Measurements from ENCODE around the gene NDUFA7.
A peak's percentile ranks its signal among the peaks of the same experiment; 100 is the strongest.
"Not testable (repeated sequence)": the region's sequence is repeated elsewhere in the genome, so short reads cannot be mapped to it uniquely, and the experiment has no call there.

Gene NDUFA7

DNA sequence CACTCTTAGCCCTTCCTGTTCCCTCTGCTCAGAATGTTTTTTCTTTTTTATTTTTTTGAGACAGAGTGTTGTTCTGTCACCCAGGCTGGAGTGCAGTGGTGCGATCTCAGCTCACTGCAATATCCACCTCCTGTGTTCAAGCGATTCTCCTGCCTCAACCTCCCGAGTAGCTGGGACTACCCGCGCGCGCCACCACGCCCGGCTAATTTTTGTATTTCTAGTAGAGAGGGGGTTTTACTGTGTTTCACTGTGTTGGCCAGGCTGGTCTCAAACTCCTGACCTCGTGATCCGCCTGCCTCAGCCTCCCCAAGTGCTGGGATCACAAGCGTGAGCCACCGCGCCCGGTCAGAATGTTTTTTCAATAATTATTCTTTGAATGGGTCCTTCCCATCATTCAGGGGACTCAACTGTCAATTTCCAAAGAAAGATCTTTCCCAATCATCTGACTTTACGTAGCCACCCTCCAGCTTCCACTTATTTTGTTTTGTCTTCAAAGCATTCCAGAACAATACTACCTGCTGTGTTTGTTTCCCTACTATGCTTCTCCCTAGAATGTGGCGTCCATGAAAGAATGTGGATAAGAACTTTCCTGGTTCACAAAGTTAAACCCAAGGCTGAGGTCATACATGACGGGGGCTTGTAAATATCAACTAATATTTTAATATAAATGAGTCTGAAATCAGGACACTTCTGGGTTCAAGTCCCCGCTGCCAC is 1.2 kb downstream of the NDUFA7 start:
- DNase-seq (ENCODE audit: low spot score), result no peak

DNA sequence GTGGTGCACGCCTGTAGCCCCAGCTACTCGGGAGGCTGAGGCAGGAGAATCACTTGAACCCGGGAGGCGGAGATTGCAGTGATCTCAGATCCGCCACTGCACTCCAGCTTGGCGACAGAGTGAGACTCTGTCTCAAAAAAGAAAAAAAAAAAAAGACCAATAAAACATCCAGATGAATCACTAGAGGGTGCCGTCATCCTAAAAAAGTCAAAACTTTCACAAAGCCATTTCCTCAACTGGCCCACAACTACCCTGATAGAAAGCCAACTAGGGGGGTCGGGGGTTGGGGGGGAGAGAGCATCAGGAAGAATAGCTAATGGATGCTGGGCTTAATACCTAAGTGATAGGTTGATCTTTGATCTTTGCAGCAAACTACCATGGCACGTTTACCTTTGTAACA is 2.3 kb downstream of the NDUFA7 start:
- DNase-seq (ENCODE audit: low spot score), result not testable (repeated sequence)

DNA sequence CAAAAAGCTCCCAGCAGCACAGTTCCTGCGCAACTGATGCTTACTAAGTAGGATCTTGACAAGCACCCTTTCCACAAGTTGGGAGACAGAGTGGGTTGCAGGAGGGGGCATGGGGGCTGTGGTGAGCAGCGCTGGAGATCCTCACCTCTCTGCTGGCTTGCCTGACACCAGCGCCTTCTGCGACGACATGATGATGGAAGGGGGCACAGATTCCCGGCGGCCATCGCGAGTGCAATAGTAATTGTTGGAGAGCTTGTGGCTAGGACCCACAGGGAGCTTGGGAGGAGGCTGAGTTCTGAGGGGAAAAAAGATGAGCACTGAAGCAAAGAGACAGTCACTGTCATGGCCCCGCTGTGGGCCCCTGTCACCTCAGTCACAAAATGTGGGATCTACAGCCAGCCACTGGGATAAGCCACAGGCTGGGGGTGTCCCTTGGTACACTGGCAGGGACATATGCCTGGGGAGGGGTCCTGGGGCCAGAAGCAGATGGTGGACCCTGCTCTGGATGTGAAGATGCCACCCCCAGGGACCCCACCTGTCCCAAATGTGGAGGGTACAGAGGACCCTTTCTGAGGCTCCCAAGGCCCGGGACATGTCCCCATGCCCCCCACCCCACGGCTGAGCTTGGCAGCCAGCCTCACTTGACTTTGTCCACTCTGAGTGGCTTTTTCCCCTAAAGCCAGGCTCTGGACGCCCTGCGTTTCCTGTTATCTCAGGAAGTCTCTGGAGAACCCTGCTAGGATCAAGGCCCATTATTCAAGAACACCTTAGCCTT is 4.6 kb downstream of the NDUFA7 start:
- no peak for DNase-seq (ENCODE audit: low spot score)

DNA sequence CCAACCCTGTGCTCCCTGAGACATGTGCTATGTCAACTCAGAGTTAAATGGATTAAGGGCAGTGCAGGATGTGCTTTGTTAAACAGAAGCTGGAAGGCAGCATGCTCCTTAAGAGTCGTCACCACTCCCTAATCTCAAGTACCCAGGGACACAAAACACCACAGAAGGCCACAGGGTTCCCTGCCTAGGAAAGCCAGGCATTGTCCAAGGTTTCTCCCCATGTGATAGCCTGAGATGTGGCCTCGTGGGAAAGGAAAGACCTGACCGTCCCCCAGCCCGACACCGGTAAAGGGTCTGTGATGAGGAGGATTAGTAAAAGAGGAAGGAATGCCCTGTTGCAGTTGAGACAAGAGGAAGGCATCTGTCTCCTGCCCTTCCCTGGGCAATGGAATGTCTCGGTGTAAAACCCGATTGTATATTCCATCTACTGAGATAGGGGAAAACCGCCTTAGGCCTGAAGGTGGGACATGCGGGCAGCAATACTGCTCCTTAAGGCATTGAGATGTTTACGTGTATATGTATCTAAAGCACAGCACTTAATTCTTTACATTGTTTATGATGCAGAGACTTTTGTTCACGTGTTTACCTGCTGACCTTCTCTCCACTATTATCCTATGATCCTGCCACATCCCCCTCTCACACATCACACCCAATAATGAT is 6.1 kb downstream of the NDUFA7 start:
- not testable (repeated sequence) for DNase-seq (ENCODE audit: low spot score)

DNA sequence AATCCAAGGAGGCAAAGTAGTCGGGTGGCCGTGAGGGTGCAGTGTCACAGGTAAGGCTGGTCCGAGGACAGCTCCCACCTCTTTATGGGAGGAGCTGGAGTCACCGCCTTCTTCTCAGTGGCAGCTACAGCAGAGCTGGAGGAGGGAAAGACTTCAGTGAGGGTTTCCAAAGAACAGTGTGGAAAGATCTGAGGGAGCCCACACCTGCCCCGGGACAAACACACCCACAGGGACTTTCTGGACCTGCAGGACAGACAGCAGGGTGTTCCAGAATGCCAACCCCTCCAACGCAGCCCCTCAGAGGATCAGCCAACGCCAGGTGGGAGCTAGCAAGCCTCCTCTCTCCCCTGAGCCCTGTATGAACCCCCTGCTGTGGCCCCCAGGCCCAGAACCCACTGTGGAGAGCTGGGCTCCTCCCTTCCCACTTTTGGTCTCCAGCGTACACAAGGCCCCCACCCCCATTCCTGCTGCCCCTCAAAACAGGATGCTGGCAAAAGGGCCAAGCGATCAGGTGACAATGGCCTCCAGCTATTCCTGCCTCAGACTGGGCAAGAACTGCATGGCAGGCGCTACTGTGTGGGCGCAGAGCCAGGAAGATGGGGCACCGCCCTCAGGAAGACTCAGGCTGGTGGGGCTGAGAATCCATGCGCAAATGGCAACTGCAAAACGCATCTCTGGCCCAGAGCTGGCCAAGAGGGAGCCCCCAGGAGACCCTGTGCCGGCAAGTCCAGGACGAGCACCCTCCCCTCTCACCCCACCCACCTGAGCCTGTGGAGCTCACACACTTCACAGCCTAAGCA is 9.5 kb downstream of the NDUFA7 start:
- DNase-seq (ENCODE audit: low spot score), result no peak

DNA sequence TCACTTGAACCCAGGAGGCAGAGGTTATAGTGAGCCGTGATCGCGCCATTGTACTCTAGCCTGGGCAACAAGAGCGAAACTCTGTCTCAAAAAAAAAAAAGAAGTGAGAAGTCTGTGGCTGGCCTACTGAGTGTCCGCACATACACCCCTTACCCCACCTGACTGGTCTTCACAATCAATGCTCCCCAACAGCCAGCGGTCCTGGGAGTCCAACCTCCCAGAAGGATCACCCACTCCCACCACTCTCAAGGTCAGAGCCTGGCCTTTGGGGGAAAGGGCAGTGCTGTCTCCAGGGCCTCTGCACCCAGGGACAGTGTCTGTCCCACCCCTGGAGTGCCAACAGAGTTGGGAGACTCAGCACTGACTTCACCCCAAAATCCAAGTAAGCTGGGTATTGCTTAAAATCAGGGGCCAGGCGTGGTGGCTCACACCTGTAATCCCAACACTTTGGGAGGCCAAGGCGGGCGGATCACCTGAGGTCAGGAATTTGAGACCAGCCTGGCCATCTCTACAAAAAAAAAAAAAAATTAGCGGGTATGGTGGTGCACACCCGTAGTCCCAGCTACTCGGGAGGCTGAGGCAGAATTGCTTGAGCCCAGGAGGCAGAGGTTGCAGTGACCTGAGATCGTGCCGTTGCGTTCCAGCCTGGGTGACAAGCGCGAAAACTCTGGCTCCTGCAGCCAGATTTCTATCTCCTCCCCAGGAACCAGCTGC is 10.7 kb downstream of the NDUFA7 start:
- DNase-seq (ENCODE audit: low spot score), result no peak

DNA sequence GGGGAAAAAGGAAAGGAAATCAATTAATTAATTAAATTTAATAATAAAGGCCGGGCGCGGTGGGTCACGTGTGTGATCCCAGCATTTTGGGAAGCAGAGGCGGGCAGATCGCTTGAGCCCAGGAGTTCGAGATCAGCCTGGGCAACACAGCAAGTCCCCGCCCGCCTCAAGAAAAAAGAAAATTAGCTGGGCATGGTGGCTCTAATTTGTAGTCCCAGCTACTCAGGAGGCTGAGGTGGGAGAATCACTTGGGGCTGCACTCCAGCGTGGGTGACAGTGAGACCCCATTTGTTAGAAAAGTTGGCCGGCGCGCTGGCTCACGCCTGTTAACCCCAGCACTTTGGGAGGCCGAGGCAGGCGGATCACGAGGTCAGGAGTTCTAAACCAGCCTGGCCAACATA is 12.3 kb downstream of the NDUFA7 start:
- DNase-seq (ENCODE audit: low spot score), result no peak

DNA sequence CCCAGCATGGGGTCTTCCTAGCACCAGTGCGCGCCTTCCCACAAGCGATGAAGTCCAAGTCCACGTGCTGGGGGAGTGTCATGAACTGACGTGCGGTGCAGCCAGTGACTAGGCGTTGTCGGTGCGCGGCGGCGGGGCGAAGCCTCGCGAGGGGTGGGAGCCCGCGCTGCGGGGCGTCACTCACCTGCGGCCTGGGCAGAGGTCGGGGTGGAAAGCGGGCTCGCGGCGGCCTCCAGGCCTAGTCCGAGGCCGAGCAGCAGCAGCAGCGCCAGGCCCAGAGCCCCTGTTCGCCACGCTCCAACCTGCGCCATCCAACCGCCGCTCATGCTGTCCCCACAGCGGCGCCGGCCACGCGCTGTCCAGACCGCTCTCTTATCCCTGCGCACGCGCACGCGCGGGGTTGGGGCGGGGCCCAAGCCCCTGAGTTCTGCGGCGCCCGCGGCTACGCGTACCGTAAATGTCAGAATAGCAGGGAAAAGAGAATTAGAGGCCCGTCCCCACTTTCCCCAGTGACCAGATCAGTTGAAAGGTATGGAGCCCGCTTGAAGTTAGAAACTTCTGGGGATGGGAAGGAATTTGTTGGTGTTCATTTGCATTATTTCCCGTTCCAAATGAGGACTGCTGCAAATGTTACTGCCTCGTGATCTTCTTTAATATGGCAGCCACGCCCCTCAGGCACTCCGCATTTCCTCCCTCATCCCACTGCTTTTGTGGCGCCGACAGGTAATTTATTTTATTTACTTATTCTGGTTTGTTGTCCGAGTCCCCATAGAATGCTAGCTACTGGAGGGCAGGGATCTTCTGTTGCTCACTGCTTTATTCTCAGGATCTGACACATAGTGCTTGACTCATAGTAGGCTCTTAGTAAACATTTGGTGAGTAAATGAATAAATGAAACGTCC is 13.0 kb downstream of the NDUFA7 start, which contains the start of gene CD320:
Gene CD320, minus strand, starts transcription at position 394 of the 902 bp plus-strand sequence. Its CDS starts 68 bp downstream, at position 326.
- DNase-seq (ENCODE audit: low spot score), result peak; percentile 98

DNA sequence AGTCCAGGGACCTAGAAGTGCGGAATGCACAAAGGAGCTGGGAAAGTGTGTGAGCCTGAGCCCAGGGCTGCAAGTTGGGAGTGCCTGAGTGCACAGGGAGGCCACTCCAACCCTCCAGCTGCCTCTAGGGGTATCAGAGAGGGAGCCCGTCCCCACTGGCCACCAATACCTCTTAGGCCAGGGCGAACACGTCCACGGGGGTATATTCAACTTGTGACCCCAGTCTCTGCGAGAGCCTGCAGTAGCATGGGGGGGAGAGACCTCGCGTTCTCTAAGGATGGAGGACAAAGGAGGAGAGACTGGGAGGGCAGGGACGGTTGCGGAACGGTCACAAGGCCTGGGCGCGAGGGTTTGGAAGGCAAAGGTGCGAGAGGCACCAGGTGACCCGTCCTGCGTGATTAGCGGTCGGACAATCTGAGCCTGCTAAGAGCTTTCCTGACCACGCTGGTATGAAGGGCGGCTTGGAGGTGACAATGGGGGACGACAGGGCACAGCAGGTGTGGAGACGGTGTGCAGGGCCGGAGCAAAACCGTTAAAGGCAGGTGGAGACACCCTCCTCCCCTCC is 13.7 kb downstream of the NDUFA7 start:
- no peak for DNase-seq (ENCODE audit: low spot score)

DNA sequence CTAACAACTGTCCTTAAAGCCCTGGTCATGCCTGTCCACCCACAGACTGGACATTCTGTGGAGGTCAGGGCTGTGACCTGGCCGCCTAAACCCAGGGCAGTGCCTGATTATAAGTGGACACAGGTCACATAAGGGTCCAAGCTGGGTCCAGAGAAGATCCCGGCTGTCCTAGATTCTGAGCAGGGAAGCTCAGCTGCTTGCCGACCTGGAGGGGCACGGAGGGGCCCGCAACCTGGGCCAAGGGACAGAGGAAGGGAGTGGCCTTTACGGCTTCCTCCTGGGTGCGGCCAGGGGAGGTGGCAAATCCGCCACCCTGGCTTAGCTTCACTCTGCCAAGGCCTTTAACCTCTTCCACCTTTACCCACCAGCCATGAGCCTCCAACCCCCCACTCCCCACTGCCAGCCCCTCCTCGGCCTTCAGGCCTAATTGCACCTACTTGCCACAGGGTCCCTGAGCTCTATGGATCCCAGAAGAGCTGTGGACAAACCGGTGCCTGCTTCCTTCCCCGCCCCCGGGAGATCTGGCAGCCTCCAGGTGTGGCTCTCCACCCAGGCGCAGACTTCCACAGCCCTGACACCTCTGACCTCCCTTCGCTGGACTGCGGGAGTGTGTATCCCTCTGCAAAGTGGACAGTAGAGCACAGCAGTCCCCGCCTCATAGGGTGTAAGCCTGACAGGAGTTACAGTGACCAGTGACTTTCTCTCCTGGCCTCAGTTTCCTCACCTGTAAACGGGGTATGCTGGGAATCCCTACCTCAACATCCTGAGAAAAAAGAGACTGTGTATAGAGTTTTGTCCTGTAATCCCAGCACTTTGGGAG is 14.7 kb downstream of the NDUFA7 start:
- no peak for DNase-seq (ENCODE audit: low spot score)

DNA sequence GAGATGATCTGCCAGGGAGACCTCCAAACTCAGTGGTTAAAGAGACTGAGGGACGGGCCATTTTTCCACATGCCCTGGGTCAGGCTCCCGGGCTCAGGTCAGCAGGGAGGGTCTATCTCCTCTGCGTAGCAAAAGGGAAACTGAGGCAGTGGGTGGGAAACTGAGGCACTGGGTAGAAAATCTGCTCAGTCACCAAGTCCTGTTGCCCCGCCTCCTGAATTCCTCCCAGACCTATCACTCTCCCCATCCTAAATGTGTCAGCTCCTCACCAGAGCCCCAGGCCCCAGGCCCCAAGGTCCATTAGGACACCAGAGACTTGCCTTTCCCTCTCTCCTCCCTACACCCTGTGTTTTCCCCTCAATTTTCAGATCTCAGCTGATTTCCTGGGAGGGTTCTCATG is 15.4 kb downstream of the NDUFA7 start:
- DNase-seq (ENCODE audit: low spot score), result no peak

DNA sequence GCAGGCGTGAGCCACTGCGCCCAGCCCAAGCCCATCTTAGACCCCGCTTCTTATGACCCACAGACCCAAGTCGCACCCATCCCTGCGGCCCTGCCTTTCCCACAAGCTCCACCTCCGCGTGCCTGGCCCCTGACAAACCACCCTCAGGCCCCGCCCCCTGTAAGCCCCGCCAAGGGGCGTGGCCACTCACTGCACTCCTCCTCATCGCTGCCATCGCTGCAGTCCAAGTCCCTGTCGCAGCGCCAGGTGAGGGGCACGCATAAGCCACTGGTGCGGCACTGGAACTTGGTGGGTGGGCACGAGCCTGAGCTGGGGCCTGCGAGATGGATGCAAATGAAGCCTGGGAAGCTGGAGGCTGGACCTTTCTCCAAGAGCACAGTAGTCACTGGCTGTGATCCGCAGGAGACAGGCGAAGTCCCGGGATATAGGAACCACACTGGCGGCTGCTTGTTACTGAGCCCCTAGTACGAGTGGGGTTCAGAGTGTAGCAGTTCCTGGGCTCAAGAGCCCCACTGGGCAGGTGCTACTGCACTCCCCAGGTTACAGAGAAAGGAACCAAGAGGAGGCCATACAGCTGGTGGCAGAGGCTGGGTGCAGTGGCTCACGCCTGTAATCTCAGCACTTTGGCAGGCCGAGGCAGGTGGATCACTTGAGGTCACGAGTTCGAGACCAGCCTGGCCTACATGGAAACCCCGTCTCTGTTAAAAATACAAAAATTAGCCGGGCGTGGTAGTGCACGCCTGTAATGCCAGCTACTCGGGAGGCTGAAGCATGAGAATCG is 16.1 kb downstream of the NDUFA7 start:
- no peak for DNase-seq (ENCODE audit: low spot score)

DNA sequence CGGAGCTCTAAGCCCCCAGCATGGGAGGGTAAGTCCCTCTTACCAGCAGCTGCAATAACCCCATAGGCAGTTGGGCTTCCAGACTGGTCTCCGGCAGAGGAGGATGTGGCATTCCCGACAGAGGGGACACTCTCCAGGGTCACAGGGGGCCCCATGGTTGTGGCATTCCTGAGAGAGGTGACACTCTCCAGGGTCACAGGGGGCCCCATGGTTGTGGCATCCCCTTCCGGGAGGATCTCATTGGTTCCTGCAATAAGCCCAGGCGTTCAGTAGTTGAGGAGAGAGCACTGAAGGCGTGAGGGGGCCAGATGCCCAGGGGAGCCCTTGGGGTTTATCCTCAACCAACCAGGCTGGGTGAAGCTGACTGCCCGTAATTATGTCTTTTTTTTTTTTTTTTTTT is 18.4 kb downstream of the NDUFA7 start:
- DNase-seq (ENCODE audit: low spot score), result no peak

DNA sequence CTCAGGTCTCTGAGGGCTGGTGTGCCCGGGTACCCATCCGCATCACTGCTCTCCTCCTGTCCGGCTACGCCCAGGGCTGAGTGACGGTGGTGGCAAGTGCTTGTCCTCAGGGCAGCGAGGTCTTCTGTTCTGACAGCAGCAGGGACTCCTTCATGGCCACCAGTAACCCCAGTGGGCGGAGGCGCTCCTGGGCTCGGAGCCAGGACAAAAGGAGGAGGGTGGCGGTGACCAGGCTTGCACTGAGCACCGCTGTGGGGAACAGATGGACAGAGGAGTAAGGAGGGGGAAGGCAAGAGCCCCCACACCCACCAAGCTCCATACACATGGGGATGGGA is 18.9 kb downstream of the NDUFA7 start:
- DNase-seq (ENCODE audit: low spot score), result no peak

DNA sequence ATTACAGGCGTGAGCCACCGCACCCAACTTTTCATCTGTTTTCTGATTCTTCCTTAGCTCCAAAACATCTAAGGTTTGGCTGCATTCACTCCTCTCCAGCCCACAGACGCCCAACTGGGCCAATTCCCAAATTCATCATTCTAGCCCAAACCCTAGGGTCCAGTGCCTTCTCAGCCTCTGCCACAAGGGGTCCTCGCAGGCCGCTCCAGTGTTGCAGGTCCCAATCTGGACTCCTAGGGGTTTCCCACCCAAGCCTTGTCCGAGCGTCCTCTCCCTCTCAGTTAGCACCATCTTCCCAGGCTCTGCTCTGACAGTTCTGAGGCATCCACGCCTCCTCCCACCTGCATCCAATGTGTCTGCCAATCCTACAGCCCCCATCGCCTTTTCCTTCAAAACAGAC is 29.8 kb downstream of the NDUFA7 start:
- DNase-seq (ENCODE audit: low spot score), result not testable (repeated sequence)

DNA sequence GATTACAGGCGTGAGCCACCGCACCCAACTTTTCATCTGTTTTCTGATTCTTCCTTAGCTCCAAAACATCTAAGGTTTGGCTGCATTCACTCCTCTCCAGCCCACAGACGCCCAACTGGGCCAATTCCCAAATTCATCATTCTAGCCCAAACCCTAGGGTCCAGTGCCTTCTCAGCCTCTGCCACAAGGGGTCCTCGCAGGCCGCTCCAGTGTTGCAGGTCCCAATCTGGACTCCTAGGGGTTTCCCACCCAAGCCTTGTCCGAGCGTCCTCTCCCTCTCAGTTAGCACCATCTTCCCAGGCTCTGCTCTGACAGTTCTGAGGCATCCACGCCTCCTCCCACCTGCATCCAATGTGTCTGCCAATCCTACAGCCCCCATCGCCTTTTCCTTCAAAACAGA is 44.7 kb downstream of the NDUFA7 start:
- not testable (repeated sequence) for DNase-seq (ENCODE audit: low spot score)

DNA sequence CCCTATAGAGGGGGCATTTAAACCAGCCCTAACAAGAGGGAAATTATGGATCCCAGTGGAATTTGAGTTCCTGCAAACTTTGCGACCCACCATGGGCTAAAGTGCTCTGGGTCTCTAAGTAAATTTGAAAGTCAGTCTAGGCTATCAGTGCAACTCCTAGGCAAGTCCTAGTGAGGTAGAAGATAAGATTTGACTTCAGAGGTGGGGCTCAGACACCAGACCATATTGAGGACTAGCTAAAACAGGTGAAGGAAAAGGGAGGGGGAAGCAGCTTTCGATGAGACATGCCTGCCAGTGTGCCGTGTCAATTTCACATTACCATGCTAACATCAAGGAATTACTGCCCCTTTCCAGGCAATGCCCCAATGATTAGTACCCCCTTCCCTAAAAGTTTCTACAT is 51.5 kb downstream of the NDUFA7 start:
- DNase-seq (ENCODE audit: low spot score), result no peak

DNA sequence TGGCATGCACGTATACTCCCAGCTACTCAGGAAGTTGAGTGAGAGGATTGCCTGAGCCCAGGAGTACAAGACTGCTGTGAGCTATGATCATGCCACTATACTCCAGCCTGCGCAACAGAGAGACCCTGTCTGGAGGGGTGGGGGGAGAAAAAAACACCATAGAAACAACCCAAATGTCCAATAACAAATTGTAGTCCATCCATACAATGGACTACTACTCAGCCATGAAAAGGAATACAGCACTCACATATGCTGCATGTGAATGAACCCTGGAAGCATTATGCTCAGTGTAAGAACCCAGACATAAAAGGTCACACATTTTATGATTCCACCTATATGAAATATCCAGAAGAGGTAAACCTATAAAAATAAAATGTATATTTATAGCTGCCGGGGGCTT is 55.3 kb downstream of the NDUFA7 start:
- DNase-seq (ENCODE audit: low spot score), result no peak

DNA sequence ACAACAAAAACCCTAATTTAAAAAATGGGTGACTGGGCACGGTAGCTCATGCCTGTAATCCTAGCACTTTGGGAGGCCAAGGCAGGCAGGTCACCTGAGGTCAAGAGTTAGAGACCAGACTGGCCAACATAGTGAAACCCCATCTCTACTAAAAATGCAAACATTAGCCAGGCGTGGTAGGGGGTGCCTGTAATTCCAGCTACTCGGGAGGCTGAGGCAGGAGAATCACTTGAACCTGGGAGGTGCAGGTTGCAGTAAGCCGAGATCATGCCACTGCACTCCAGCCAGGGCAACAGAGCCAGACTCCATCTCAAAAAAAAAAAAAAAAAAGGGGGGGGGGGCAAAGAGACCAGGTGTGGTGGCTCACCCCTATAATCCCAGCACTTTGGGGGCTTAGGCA is 56.9 kb downstream of the NDUFA7 start:
- not testable (repeated sequence) for DNase-seq (ENCODE audit: low spot score)

Data from AG20443 (cell line).